ENCODE data around the gene SLC44A5.

SLC44A5 gene

DNA sequence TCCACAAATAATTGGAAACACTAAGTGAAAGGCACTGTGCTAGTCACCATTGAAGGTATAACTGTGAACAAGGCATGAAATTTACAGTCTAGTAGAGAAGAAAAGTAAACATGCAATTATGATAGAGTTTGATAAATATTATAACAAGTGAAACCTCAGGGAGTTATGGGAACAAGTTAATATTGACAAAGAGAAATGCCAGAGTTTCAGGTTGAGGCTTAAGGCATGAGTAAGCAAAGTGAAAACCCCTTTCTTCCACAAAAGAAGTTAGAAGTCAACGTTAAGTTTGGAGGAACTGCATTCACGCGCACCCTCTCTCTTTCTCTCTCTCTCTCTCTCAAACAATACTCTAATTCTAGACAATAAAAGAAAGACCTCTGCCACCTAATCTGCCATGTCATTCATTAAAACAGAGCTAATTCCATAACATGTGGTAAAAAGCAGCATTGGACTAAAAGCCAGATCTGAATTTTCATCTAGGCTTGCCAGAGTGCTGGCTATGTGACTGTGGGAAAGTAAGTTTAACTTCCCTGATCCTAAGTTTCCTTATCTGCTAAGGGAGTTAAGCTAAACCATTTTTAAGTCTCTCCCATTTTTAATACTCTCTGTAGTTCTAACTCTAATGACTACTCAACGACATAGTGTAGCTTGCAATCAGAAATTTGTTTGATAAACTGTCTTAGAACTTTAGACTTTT is 22.0 kb downstream of the SLC44A5 start:
- H3K4me3 ChIP-seq (ENCODE audit: low read depth, low read length) = no peak overlapping the region
- TF ChIP-seq, protein P1, sequence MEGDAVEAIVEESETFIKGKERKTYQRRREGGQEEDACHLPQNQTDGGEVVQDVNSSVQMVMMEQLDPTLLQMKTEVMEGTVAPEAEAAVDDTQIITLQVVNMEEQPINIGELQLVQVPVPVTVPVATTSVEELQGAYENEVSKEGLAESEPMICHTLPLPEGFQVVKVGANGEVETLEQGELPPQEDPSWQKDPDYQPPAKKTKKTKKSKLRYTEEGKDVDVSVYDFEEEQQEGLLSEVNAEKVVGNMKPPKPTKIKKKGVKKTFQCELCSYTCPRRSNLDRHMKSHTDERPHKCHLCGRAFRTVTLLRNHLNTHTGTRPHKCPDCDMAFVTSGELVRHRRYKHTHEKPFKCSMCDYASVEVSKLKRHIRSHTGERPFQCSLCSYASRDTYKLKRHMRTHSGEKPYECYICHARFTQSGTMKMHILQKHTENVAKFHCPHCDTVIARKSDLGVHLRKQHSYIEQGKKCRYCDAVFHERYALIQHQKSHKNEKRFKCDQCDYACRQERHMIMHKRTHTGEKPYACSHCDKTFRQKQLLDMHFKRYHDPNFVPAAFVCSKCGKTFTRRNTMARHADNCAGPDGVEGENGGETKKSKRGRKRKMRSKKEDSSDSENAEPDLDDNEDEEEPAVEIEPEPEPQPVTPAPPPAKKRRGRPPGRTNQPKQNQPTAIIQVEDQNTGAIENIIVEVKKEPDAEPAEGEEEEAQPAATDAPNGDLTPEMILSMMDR (IDR thresholded peaks at IDR 0.05; ENCODE audit: borderline replicate concordance, insufficient read depth, low read depth, low read length) = no peak

DNA sequence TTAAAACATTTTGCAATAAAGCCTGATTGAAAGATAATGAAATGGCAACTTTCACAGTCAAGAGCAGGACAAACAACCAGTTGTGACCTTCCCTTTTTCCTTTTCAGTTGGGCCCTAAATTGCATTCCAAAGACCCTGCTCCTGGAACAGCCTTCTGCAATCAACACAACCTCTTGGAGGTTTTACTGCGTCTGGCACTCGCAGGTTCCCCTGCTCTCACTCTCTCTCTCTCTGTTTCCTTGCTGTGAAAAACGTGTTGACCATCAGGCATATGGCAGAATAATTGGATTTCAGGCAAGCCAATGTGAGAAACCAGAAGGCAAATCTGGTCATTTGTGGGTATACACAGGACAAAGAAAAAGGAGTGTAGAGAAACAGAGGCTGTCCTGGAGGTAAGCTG is 23.2 kb downstream of the SLC44A5 start:
- TF ChIP-seq, protein P1 (IDR thresholded peaks at IDR 0.05; ENCODE audit: borderline replicate concordance, insufficient read depth, low read depth, low read length) = no peak
- no peak overlapping the region for H3K4me3 ChIP-seq (ENCODE audit: low read depth, low read length)

GRCh38 chr1:75583282-75583681 is 27.6 kb downstream of the SLC44A5 start:
- no peak overlapping the region for H3K4me3 ChIP-seq (ENCODE audit: low read depth, low read length)
- TF ChIP-seq, protein P1 (IDR thresholded peaks at IDR 0.05; ENCODE audit: borderline replicate concordance, insufficient read depth, low read depth, low read length) = no peak

- no peak overlapping the region for H3K4me3 ChIP-seq (ENCODE audit: low read depth, low read length)
- TF ChIP-seq, protein P1 (IDR thresholded peaks at IDR 0.05; ENCODE audit: borderline replicate concordance, insufficient read depth, low read depth, low read length) = no peak
These were observed 28.1 kb downstream of the SLC44A5 start for GRCh38 chr1:75582725-75583261.

DNA sequence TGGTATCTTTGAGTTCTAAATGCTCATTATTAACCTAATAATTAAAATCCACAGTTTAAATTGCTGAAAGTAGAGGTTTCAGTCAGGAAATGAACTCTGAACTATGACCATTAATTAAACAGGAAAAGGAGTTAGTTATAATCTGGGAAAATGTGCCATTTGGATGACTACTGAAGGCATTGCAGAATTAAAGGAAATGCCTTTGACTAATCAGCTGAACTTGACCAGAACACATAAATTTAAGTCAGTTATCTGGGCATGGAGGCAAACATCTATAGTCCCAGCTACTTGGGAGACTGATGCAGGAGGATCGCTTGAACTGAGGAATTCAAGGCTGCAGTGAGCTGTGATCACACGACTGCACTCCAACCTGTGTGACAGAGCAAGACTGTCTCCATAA is 31.9 kb downstream of the SLC44A5 start:
- H3K4me3 ChIP-seq (ENCODE audit: low read depth, low read length) = no peak overlapping the region
- TF ChIP-seq, protein P1 (IDR thresholded peaks at IDR 0.05; ENCODE audit: borderline replicate concordance, insufficient read depth, low read depth, low read length) = no peak

DNA sequence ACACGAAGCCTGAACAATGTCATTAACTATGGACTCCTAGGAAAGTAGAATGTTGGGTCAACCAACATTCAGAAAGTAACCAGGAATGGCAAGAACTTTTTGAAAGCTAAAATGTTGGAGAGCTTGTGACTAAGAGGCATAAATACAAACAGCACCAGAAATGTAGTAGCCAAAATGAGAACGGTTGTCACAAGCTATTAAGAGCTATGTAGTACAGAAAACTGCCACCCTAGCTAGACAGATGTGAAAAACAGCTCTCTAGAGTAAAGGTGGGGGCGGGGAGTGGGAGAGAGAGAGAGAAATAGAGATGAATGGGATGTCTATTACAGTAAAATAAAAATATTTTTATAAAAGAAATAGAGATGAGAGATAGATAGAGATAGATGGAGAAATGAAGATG is 35.1 kb downstream of the SLC44A5 start:
- H3K4me3 ChIP-seq (ENCODE audit: low read depth, low read length) = no peak overlapping the region
- TF ChIP-seq, protein P1 (IDR thresholded peaks at IDR 0.05; ENCODE audit: borderline replicate concordance, insufficient read depth, low read depth, low read length) = no peak

GRCh38 chr1:75567191-75567590 is 43.7 kb downstream of the SLC44A5 start:
- TF ChIP-seq, protein P1 (IDR thresholded peaks at IDR 0.05; ENCODE audit: borderline replicate concordance, insufficient read depth, low read depth, low read length) = no peak

More at GRCh38 chr1:75567191-75567590, 43.7 kb downstream of the SLC44A5 start:
- no peak overlapping the region for H3K4me3 ChIP-seq (ENCODE audit: low read depth, low read length)
